GM18505 (cell line): ENCODE results near the gene CRTAC1.

Source experiments
- ATAC-seq: cut with Tn5 transposase; IDR thresholded peaks from one replicate; pipeline ENCODE4 v1.9.1; 2021; ENCODE audit not compliant: unreplicated experiment
- POLR2A ChIP-seq: IDR thresholded peaks from 4 replicates; pipeline ENCODE4 v1.6.1; 2011; ENCODE audit warnings: borderline replicate concordance; ENCODE audit not compliant: insufficient read depth, insufficient read length; ENCODE audit errors: extremely low read depth

Gene CRTAC1

GRCh38 chr10:97898429-97898828 is 132.0 kb downstream of the CRTAC1 start:
- no peak for TF ChIP-seq POLR2A
- no peak for ATAC-seq

GRCh38 chr10:97896756-97897358 is 133.6 kb downstream of the CRTAC1 start:
- no peak for ATAC-seq
- TF ChIP-seq POLR2A = no peak

GRCh38 chr10:97895915-97896314 is 134.5 kb downstream of the CRTAC1 start:
- no peak for ATAC-seq
- no peak for TF ChIP-seq POLR2A

GRCh38 chr10:97895084-97895483 is 135.3 kb downstream of the CRTAC1 start:
- TF ChIP-seq POLR2A = no peak
- ATAC-seq = no peak

- ATAC-seq = no peak
Observed at GRCh38 chr10:97894092-97894491, 136.3 kb downstream of the CRTAC1 start.

GRCh38 chr10:97892939-97893338 is 137.5 kb downstream of the CRTAC1 start:
- ATAC-seq = no peak

More at GRCh38 chr10:97894092-97894491, 136.3 kb downstream of the CRTAC1 start:
- TF ChIP-seq POLR2A = no peak

GRCh38 chr10:97892506-97892905 is 137.9 kb downstream of the CRTAC1 start:
- ATAC-seq = no peak

More at GRCh38 chr10:97892939-97893338, 137.5 kb downstream of the CRTAC1 start:
- TF ChIP-seq POLR2A = no peak

GRCh38 chr10:97891497-97892167 is 138.8 kb downstream of the CRTAC1 start:
- TF ChIP-seq POLR2A = no peak
- ATAC-seq = no peak

More at GRCh38 chr10:97892506-97892905, 137.9 kb downstream of the CRTAC1 start:
- TF ChIP-seq POLR2A = no peak

- TF ChIP-seq POLR2A = no peak
- no peak for ATAC-seq
Observed at GRCh38 chr10:97889461-97890265, 140.8 kb downstream of the CRTAC1 start.

GRCh38 chr10:97888641-97889262 is 141.7 kb downstream of the CRTAC1 start:
- no peak for ATAC-seq
- TF ChIP-seq POLR2A = no peak

- no peak for TF ChIP-seq POLR2A
- ATAC-seq = no peak
Observed at GRCh38 chr10:97888134-97888533, 142.3 kb downstream of the CRTAC1 start.

GRCh38 chr10:97887399-97887798 is 143.0 kb downstream of the CRTAC1 start:
- ATAC-seq = no peak
- TF ChIP-seq POLR2A = no peak

GRCh38 chr10:97886286-97886685 is 144.1 kb downstream of the CRTAC1 start:
- no peak for TF ChIP-seq POLR2A
- no peak for ATAC-seq
